Measurements from ENCODE around the gene MAP4K3.

- TF ChIP-seq CTCF (conservative IDR thresholded peaks at IDR 0.05; ENCODE audit: low read length): no peak
- TF ChIP-seq EZH2phosphoT487 (IDR thresholded peaks at IDR 0.05; ENCODE audit: borderline replicate concordance, low read depth, low read length): no peak
Measured at GRCh38 chr2:39381653-39382052, 55.4 kb downstream of the MAP4K3 start.
